Activated CD4-positive, alpha-beta T cell treated with anti-CD3 and anti-CD28 coated beads, Interleukin-2, amount 50 U/mL, for 16 hours (primary cell): ENCODE data around the gene TSR1.

Source experiments
- DNase-seq: peaks from one replicate; pipeline ENCODE4 v3.0.0-alpha.2; 2020

TSR1 gene

DNA sequence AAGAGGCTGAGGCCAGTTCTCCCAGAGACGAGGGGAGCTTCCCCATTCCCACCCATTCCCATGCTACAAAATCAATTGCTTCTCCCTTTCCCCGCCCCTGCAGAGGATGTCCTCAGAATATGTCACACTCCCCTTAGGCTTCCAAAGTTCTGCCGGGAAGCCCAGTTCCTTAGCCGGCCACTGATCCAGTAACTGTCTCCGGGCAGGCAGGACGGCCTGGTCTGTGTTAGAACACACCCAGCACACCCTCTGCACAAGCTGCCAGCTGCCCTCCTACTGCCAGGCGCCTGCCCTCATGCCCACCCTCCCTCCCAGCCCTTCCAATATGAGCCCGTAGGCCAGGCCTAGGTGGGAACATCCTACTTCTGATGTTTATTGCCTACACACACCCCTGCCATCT, 32.1 kb upstream of the TSR1 start:
- DNase-seq: no peak

DNA sequence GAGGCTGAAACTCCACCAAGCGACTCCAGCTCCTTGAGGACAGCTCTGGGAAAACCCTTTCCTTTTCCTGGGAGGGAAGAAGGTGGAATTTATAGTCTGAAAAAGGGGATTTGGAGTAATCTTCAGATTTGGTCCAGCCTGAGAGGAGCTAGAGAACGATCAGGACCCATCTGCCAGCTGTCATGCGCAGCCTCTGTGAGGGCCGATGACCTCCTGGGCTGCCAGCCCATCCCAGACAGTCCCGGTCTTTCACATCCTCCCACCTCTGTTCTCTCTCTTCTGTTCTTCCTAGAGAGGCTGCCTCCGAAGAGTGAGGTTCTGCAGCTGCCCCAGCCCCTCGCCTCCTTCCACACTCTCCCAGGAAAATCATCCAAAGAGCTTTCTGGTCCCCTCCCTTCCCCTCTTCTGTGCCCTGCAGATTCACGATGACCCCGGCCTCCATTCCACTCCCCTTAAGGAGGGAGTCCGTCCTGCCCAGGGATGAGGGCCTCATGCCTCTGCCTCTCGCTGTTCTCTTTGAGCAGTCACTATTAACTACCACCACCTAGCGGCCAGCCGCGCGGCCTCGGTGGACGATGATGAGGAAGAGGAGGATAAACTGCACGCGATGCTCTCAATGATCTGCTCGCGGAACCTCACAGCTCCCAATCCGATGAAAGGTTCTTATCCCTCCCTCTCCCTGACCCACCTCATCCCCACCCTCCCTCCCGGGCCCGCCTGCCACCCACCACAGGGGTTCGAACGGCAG, 30.7 kb upstream of the TSR1 start:
- no peak for DNase-seq

DNA sequence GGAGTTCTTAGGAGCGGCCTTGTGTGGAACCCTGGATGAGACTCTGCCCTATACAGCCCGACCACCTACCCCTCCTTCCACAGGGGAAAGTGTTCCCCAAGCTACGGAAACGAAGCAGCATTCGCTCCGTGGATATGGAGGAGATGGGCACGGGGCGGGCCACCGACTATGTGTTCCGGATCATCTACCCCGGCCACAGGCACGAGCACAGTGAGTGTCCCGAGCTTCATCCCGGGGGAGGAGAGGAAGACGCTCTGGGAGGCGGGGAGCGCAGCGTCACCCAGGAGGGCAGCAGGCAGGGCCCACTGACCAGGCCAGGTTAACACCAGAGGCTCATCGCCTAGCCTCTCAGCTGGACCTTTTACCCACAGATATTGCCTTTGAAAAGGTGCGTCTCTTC, 28.9 kb upstream of the TSR1 start:
- no peak for DNase-seq

DNA sequence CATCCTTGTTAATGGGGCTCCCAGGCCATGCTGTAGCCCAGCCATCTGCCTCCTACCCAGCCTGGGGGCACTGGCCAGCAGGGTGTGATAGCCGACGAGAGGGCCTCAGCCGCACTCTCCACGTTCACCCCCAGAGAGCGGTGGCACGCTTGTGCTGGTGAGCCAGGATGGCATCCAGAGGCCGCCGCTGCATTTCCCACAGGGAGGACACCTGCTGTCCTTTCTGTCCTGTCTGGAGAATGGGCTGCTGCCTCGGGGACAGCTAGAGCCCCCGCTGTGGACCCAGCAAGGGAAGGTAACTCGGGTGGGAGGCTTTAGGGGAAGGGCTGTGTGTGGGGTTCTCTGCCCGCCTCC, 28.5 kb upstream of the TSR1 start:
- no peak for DNase-seq

DNA sequence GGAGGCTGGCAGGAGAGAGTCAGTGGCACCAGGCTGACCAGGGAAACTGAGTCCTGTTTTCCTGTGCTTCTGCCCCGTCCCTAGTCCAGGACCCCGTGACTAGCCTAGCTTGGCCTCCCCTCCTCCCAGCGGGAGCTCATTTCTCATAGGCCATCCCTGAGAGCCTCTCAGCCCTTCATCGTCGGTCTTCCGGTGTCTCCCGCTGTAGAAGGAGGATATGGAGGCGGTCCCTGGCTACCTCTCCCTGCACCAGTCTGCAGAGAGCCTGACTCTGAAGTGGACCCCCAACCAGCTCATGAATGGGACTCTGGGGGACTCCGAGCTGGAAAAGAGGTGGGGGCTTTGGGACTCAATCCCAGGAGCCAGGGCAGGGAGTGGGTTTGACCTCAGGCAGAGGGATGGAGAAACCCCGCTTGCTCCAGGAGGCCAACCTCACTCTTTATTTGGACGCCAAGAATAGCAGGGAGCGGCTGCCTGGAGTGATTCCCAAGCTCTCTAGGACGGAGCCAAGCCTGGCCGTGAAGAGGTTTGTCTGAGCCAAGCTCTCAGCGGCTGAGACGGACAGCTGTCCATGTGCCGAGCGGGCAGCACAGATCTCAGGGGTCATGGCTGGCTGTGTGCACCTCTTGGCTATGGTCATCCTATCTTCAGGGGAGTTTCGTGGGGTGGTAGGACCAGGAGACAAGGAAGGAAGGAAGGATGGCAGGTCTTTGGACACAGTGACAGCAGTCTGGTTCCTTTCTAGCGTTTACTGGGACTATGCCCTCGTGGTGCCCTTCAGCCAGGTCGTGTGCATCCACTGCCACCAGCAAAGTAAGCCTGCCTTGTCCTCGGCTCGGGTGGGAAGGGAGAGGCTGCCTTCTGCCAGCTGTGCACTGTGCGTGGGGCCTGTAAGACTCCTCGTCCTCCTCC, 27.9 kb upstream of the TSR1 start:
- no peak for DNase-seq

DNA sequence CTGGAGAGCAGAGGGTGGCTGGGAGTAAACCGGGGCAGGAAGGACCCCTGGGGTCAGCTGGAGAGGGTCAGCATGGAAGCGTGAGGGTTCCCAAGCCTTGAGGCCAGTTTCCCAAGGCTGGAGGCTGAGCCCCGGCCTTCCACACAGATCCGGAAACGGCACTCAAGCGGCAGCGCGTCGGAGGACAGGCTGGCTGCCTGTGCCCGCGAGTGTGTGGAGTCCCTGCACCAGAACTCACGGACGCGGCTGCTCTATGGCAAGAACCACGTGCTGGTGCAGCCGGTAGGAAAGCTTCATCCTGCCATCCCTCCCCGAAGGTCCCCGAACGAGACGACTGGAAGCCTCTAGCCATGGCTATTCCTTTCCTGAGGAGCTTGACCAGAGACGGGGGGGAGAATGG, 27.1 kb upstream of the TSR1 start:
- DNase-seq: no peak

DNA sequence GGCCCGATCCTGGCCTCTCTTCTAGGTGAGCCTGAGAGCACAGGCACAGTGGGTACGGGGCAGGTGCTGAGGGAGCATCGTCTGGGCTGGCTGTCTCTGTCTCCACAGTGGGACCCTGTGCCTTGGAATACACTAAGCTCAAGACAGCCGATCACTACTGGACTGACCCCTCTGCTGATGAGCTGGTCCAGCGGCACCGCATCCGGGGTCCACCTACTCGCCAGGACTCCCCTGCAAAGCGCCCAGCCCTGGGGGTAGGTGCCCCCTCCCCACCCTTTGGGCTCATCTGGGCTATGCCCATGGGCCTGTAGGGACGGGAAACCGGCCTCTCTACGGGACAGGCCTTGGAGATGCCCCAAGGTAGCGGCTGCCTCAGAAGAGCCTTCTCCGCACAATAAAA, 26.6 kb upstream of the TSR1 start:
- DNase-seq: no peak

DNA sequence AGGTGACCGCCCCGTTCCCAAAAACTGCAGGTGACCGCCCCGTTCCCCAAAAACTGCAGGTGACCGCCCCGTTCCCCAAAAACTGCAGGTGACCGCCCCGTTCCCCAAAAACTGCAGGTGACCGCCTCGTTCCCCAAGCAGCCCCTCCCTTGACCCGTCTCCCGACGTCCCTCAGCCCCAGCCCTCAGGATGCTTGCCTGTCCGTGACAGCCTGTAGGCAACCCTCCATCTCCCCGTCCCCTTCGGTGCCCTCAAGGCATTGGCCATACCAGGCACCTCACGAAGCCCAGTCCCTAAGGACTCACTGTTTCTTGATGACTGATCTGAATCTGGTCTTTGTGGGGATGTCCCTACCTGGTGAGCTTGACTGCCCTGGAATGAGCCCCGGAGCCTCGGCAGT, 26.2 kb upstream of the TSR1 start:
- no peak for DNase-seq

DNA sequence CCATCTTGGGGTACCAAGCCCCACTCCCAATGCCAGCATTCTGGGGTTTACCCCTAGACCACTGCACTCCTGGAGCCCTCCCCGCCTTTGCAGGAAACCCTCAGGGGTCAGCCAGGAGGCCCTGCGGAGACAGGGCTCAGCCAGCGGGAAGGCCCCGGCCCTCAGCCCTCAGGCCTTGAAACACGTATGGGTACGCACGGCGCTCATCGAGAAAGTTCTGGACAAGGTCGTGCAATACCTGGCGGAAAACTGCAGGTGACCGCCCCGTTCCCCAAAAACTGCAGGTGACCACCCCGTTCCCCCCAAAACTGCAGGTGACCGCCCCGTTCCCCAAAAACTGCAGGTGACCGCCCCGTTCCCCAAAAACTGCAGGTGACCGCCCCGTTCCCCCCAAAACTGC, 25.8 kb upstream of the TSR1 start:
- DNase-seq: no peak

DNA sequence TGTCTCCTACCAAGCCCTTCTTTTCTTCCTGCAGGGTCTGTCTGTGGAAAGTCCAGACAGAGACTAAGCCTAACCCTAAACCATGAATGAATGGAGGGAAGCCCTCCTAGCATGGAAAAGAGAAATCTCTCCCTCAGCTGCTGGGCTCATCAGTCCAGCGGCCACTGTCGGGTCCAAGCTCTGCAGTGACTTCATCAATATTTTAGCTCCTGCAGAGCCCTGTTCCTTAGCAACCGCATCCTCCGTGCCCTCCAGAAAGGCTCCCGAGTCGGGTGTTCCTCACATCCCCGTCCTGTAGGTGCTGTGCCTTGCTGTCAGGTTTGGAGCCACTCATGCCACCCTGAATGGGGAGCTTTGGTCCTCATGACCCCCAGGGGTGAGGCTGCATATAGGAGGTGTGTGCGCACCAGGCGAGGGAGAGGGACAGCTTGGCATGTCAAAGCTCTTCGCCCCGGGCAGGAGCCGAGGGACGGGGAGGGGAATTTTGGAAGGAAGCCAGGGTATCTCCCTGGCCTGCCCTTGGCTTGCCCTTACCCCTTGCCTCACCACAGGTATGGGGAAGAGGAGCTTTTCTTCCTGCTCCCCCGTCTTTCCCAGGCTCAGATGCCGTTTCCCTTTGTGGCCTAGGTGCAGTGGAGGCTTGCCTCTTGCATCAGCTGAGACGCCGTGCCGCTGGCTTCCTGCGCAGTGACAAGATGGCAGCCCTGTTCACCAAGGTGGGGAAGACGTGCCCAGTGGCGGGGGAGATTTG, 24.9 kb upstream of the TSR1 start:
- DNase-seq: no peak

DNA sequence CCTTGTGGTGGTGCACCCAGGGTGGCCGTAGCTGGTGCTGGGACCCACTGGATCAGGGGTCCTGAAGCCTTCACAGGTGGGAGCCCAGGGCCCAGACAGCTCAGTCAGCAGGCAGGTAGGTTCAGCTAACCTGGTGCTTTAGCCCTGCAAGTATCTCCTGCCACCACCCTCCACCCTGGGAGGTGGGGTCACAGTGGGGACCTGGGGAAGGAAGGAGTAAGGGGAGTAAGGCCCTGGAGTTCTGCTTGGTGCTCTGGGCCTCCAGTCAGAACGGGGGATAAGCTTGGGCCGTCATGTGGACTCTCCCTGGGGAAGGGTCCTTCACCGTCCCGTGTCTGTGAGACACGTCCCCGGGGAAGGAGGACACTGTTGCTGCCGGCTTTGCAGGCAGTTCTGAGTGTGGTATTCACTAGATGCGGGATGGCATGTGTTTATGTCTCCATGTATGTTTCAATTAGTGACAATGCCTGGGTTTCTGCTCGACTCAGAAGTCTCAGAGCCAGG, 21.7 kb upstream of the TSR1 start:
- DNase-seq: no peak

DNA sequence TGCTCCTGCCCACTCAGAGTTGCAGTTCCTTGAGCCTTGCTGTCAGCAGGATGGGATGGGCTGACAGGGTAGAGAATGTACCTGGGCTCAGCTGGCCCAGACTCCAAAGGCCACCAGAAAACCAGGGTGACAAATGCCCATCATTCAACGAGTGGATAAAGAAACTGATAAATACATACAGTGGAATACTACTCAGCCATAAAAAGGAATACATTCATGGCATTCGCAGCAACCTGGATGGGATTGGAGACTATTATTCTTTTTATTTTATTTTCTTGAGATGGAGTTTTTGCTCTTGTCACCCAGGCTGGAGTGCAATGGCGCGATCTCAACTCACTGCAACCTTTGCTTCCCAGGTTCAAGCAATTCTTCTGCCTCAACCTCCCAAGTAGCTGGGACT, 21.0 kb upstream of the TSR1 start:
- DNase-seq: no peak

DNA sequence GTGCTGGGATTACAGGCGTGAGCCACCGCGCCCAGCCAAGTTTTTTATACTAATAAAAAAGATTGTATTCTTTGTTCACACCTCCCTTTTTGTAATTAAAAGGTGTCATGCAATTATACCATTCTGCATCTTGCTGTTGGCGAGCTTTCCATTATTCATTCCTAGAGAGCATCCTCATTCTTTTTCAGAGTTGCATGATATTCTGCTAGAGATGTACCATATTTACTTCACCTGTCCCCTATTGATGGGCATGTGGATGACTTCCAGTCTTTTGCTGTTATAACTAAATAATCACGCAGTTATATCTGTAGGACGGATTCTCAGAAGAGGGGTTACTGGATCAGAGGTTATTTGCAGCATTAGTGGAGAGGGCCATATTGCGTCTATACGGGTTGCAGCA, 18.1 kb upstream of the TSR1 start:
- no peak for DNase-seq

DNA sequence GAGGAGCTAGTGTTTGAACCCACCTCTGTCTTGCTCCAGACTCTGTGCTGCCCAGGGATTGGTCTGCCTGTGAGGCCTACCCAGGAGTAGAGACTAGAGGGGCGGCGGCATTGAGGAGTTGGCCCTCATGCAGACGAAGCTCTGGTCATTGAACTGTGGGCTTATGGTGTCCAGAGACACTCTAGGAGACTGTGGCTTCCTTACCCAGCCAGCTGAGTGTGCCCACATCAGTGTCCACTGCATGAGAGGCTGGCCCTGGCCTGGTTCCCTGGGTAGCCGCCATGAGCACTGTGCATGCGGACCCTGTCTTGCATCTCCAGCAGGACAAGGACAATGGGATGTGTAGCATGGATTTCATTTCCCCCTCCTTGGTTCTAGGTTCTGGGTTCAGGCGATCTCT, 15.0 kb upstream of the TSR1 start:
- no peak for DNase-seq

DNA sequence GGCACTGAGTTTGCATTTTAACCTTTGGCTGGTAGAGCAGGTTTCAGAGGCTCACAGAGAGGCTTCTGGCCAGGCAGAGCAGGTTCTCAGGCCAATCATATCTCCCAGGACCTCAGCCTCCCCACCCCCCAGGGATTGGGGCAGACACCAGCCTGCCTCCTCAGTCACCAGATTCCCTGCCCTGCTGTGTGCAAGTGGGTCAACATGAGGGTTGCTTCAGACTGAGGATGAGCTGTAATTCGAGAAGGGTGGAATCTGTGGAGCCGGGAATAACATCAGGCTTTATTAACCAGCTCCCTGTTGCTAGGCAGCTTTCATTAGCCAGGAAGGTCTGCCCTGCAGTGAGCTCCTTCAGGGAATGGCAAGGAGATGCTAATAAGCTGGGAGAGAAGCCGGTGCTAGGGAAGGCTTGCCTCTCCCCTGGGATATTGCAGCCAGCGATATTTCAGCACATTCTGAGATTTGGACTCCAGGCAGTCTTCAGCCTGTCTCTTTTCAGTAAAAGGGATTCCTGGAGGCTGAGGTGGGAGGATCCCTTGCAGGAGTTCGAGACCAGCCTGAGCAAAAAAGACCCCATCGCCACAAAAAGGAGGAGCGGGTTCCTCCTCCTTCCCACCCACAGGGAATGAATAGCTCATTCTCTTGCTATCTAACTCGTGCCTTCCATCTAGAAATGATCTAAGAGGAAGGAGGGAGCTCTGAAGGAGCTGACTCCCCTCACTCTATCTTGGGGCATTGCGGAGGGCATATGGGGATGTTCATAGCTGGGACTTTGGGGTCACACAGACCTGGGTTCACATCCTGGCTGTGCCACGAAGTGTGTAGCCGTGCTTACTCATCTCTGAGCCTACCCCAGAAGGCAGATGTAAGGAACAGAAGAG, 11.8 kb upstream of the TSR1 start:
- no peak for DNase-seq

DNA sequence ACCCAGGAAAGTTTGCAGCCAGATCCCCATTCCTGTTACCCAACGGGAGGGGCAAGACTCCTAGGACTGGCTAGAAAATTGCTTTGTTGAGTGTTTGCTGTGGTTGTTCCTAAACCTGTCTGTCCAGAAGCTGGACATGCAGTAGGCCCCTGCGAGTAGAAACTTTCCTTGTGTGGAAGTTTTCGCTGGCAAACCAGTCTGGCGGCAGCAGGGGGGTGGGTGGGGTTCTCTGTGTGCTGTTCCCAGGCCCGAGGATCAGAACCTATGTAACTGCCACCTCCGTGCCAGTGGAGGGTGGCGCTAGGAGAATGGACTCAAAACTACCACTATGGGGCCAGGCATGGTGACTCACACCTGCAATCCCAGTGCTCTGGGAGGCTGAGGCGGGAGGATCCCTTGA, 10.2 kb upstream of the TSR1 start:
- no peak for DNase-seq

DNA sequence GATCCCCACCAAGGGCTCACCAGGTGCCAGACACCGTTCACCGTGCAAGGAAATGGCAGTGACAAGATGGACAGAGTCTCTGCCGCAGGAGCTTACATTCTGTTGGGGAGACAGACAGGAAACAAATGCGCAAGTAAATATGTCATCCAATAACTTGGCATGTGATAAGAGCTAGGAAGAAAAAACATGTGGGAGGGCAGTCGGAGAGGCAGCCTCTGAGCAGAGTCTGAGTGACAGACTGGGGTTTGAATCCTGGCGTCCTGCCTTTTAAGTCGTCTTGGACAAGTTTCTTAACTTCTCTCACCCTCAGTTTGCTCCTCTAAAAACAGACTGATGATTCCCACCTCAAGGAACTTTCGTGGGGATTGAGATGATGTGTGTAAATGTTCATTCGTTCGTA, 8.3 kb upstream of the TSR1 start:
- DNase-seq: no peak

DNA sequence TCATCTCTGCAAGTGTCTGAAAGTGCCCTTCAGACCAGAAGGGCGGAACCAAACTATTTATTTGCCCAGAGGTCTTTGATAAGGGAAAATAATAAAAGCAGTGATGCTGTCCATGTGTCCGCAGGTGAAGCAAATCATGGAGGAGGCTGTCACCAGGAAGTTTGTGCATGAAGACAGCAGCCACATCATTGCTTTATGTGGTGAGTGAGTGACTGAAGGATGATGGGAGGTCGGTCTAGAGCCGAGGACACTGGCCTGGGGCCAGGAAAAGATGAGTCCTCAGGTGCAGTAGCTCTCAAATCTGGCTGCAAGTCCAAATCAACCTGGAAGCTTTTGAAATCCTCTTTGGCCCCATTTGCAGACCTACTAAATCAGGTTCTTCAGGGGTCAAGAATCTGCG, 7.2 kb upstream of the TSR1 start:
- no peak for DNase-seq

DNA sequence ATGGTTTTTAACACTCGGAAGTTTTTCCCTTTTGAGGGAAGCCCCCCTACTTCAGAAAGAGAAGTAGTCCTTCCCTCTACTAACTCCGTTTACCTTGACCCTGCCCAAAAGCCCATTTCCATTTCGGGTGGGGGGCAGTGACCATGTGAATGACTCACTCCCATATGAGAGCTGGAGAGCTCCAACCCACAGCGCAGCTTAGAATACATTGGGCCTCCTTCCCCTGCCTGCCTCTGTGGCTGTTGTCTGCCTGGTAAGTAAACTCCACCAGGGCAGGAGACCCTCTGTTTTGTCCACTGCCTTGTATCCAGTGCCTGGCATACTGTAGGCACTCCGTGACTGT, 2.0 kb upstream of the TSR1 start:
- DNase-seq: no peak

DNA sequence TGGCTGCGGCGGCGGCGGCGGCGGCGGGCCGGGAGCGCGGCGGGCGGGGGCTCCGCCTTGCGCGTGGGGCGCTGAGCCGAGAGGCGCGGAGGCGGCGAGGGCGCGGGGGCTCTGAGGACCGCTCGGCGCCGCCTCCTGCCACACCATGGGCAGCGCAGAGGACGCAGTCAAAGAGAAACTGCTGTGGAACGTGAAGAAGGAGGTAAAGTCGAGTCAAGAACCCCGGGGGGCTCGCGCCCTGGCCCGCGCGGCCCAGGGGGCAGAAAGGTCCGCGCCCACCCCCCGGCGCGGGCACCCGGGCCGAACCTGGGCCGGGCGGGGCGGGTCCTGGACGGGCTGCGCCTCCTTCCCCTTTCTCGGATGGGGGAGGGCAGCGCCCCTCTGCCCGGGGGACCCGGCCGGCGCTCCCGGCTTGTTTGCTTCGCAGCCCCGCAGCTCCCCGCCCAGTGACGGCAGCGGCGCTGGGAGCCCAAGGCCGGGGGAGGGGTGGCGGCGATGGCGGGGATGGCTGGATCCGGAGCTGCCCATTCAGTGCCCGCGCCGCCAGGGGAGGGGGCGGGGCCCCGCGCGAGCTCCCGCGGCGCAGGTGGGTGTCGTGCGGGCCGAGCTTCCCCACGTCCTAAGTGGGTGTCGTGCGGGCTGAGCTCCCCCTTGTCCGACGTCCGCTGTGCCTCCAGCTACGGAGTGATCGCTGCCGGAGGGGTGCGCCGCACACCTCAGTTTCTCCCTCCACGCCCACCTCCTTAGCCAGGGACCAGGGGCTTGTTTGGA, 1.5 kb upstream of the TSR1 start:
- DNase-seq: peak; percentile 44

DNA sequence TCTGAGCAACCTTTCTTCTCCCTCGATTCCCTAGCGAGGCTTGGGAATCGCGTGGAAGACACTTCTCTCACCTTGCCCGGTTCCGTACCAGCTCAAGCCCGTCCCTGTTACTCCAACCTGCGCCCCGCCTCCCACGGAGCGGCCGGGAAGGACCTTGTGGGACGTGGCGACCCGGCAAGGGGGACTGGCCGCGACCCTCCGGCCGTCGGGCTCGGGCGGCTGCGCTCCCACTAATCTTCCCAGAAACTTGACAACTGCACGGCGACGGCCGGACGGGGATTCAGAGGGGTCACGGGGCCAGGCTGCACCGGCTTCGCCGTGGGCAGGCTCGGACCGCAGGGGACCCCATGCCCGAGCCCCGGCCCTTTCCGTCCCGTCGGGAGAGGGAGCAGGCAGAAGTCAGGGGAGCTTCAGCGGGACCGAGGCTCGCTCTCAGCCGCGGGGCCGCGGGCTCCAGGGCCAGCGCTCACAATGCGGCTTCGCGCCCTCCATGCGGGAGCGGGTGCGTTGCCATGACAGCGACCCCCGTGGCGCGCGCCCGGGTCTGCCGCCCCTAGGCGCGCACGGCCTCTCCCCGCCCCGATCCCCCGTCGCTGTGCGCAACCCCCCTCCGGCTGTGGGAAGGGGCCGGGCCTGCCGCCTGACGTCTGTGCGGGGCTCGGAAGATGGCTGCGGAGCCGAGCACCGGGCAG, 741 bp upstream of the TSR1 start, which contains the start of gene SGSM2:
TSS of gene SGSM2 (plus strand) at position 650 of the 692 bp plus-strand sequence. CDS start 188 bp downstream, outside the sequence.
- DNase-seq: peak; percentile 60
